ENCODE measurements around the gene PTPRA.
A peak's percentile ranks its signal among the peaks of the same experiment; 100 is the strongest.

The PTPRA gene

GRCh38 chr20:3081641-3082040 lies 208.4 kb downstream of the PTPRA start:
- no peak for DNase-seq

- no peak for DNase-seq
Observed at GRCh38 chr20:3082306-3082951, 209.1 kb downstream of the PTPRA start.

GRCh38 chr20:3082955-3083952 lies 210.0 kb downstream of the PTPRA start:
- peak; percentile 55 for DNase-seq

- DNase-seq = no peak
Observed at GRCh38 chr20:3084283-3084985, 211.2 kb downstream of the PTPRA start, which contains the start of gene AVP. AVP (minus strand) TSS chr20:3084724; CDS start chr20:3084674, 50 bp downstream.

- DNase-seq = no peak
Observed at GRCh38 chr20:3084986-3085360, 211.7 kb downstream of the PTPRA start.

GRCh38 chr20:3085571-3086072 lies 212.3 kb downstream of the PTPRA start:
- DNase-seq = no peak

GRCh38 chr20:3088031-3088430 lies 214.8 kb downstream of the PTPRA start:
- no peak for DNase-seq

All from hematopoietic multipotent progenitor cell treated with erythropoietin and hydrocortisone succinate and interleukin-3 and kit ligand, for 4 days (in vitro differentiated cells).